CD4-positive, alpha-beta T cell treated with Interleukin-4 for 4 hours (primary cell): Measurements from ENCODE around the gene CUL1.

ENCODE experiments used
- DNase-seq: peaks from one replicate; pipeline ENCODE4 v3.0.0-alpha.2; 2020

CUL1 gene

GRCh38 chr7:148772297-148773089 is 73.8 kb downstream of the CUL1 start:
- DNase-seq, result peak; percentile 66

- peak; percentile 60 for DNase-seq
Observed at GRCh38 chr7:148773334-148773733, 74.6 kb downstream of the CUL1 start.

- no peak for DNase-seq
Observed at GRCh38 chr7:148774471-148774870, 75.8 kb downstream of the CUL1 start.

- no peak for DNase-seq
Observed at GRCh38 chr7:148782757-148783456, 84.2 kb downstream of the CUL1 start.

- DNase-seq, result no peak
Observed at GRCh38 chr7:148783801-148784527, 85.3 kb downstream of the CUL1 start.

- no peak for DNase-seq
Observed at GRCh38 chr7:148787571-148788295, 89.0 kb downstream of the CUL1 start.

- DNase-seq, result no peak
Observed at GRCh38 chr7:148789220-148789619, 90.5 kb downstream of the CUL1 start.

GRCh38 chr7:148790131-148790726 is 91.5 kb downstream of the CUL1 start:
- DNase-seq, result no peak

GRCh38 chr7:148790850-148791249 is 92.1 kb downstream of the CUL1 start:
- no peak for DNase-seq

- DNase-seq, result no peak
Observed at GRCh38 chr7:148791546-148791945, 92.8 kb downstream of the CUL1 start.

GRCh38 chr7:148793590-148793989 is 94.9 kb downstream of the CUL1 start:
- no peak for DNase-seq

- DNase-seq, result no peak
Observed at GRCh38 chr7:148794476-148794875, 95.8 kb downstream of the CUL1 start.

- no peak for DNase-seq
Observed at GRCh38 chr7:148796841-148797240, 98.1 kb downstream of the CUL1 start.

- no peak for DNase-seq
Observed at GRCh38 chr7:148799893-148800555, 101.3 kb downstream of the CUL1 start.

- no peak for DNase-seq
Observed at GRCh38 chr7:148800677-148801076, 102.0 kb downstream of the CUL1 start.

- no peak for DNase-seq
Observed at GRCh38 chr7:148802101-148802493, 103.4 kb downstream of the CUL1 start.

- DNase-seq, result no peak
Observed at GRCh38 chr7:148803094-148803493, 104.4 kb downstream of the CUL1 start.

- DNase-seq, result no peak
Observed at GRCh38 chr7:148804343-148805235, 105.9 kb downstream of the CUL1 start.

GRCh38 chr7:148806187-148806586 is 107.5 kb downstream of the CUL1 start:
- DNase-seq, result no peak

- no peak for DNase-seq
Observed at GRCh38 chr7:148807436-148807835, 108.7 kb downstream of the CUL1 start.

GRCh38 chr7:148809856-148810255 is 111.2 kb downstream of the CUL1 start:
- DNase-seq, result no peak
